Nephron progenitor cell (in vitro differentiated cells): Measurements from ENCODE around the gene PLEKHJ1.
A peak's percentile ranks its signal among the peaks of the same experiment; 100 is the strongest.

Experiments used
- DNase-seq: peaks from one replicate; pipeline ENCODE4 v3.0.0; 2021
- H3K27ac Mint-ChIP-seq: 2 replicates; pipeline ENCODE4 v1.8.0; 2021; ENCODE audit warnings: mild to moderate bottlenecking, moderate library complexity, mixed read lengths
- H3K27me3 Mint-ChIP-seq: 2 replicates; pipeline ENCODE4 v1.8.0; 2021; ENCODE audit warnings: mild to moderate bottlenecking, low read depth, mixed read lengths; ENCODE audit not compliant: poor library complexity
- H3K36me3 Mint-ChIP-seq: 2 replicates; pipeline ENCODE4 v1.8.0; 2021; ENCODE audit warnings: low read depth, mixed read lengths
- H3K4me1 Mint-ChIP-seq: 2 replicates; pipeline ENCODE4 v1.8.0; 2021; ENCODE audit warnings: mixed read lengths
- H3K4me3 Mint-ChIP-seq: 2 replicates; pipeline ENCODE4 v1.8.0; 2021; ENCODE audit warnings: mild to moderate bottlenecking, moderate library complexity, mixed read lengths
- H3K9me3 Mint-ChIP-seq: 2 replicates; pipeline ENCODE4 v1.8.0; 2021; ENCODE audit warnings: mild to moderate bottlenecking, moderate library complexity, mixed read lengths
- TF ChIP-seq, protein P1 (sequence below): fragments of 200-600 bp; sonication (generic); IDR thresholded peaks from 2 replicates; pipeline ENCODE4 v1.5.0; 2021; ENCODE audit warnings: antibody characterized with exemption

Gene PLEKHJ1

DNA sequence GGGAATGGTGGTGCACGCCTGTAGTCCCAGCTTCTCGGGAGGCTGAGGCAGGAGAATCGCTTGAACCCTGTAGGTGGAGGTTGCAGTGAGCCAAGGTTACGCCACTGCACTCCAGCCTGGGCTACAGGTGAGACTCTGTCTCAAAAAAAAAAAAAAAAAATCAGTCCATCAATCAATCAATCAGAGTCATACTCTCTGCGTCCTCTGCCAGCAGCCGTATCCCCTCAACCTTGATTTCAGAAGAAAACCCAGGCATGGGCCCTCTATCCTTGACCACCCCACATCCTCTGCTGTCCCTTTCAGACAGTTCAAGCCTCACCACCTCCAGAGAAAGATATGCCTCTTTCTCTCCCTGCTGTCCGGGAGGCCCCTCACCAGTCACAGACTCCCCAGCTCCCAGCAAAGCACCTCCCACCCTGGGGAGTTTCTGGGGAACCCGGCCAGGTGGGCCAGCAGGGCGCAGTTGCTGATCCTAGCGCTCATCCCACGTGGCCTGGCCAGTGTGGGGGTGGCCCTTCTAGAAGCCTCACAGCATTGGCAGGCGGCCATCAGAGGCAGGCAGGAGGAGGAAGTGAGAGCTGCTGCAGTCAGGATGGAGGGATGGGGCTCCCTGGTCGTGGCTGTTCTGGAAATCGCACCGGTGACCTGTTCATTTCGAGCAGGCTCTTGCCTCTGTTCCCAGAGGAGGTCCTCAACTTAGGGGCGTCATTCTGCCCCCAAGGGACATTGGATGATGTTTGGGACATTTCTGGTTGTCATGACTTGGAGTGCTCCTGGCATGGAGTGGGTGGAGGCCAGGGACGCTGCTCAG, 30.3 kb upstream of the PLEKHJ1 start:
- Mint-ChIP-seq H3K27me3 (peaks cover 16% of the 10 kb centered on the region), H3K4me3 (no peak overlapping the region), H3K27ac (no peak overlapping the region), H3K9me3 (no peaks in the 10 kb centered on the region), H3K36me3 (no peaks in the 10 kb centered on the region), H3K4me1 (peaks cover 25% of the 10 kb centered on the region)
- TF ChIP-seq, protein P1, sequence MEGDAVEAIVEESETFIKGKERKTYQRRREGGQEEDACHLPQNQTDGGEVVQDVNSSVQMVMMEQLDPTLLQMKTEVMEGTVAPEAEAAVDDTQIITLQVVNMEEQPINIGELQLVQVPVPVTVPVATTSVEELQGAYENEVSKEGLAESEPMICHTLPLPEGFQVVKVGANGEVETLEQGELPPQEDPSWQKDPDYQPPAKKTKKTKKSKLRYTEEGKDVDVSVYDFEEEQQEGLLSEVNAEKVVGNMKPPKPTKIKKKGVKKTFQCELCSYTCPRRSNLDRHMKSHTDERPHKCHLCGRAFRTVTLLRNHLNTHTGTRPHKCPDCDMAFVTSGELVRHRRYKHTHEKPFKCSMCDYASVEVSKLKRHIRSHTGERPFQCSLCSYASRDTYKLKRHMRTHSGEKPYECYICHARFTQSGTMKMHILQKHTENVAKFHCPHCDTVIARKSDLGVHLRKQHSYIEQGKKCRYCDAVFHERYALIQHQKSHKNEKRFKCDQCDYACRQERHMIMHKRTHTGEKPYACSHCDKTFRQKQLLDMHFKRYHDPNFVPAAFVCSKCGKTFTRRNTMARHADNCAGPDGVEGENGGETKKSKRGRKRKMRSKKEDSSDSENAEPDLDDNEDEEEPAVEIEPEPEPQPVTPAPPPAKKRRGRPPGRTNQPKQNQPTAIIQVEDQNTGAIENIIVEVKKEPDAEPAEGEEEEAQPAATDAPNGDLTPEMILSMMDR, result no peak
- DNase-seq, result no peak

DNA sequence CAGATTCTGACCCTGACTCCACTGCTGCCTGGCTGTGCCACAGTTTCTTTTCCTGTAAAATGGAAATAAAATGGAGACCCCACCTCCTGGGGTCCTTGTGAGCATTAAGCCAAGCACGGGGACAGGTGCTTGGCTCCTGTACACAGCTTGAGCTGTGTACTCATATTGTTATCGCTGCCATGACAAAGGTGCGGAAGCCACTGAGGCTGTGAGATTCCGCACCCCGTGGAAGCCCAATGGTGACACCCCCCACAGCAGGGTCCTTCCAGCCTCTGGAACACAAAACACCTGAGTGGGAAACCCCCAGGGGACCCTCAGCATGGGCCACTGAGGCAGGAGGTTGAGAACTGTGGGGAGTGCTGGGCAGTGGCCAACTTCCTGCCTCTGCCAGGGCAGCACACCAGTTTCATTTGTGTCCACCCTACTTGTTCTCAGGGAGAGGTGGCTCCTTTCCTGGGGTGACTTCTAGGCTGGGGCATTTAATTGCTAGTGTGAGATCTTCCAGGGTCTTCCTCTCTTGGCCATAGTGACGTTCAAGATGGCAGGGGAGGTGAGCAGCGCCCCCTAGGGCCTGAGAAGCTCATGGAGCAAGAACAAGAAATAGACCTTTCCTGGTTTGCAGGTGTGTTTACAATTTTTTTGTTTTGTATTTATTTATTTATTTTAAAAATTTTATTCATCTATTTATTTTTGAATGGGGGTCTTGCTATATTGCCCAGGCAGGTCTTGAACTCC, 25.5 kb upstream of the PLEKHJ1 start:
- no peak overlapping the region for H3K4me3 Mint-ChIP-seq
- TF ChIP-seq, protein P1, result peak; percentile 41
- DNase-seq, result no peak

DNA sequence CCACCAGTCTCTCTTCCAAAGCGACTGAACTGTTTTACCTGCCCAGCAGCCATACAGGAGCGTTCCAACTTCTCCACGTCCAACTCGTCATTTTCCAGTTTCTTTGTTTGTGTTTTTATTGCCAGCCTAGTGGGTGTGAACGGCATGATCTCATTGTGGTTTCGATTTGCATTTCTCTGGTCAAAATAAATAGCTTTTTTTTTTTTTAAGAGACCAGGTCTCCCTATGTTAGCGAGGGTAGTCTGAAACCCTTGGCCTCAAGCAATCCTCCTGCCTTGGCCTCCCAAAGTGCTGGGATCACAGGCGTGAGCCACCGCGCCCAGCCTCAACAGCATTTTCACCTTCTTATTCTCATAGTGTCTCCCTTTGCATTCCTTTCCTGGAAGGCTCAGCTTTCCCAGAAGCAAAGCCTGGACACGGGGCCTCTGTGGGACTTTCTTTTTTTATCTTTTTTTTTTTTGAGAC, 24.2 kb upstream of the PLEKHJ1 start:
- H3K9me3 Mint-ChIP-seq, result no peaks in the 10 kb centered on the region
- TF ChIP-seq, protein P1, result no peak
- H3K27me3 Mint-ChIP-seq, result peaks cover 6% of the 10 kb centered on the region
- no peak overlapping the region for H3K27ac Mint-ChIP-seq
- DNase-seq, result no peak
- H3K36me3 Mint-ChIP-seq, result no peaks in the 10 kb centered on the region
- no peaks in the 10 kb centered on the region for H3K4me1 Mint-ChIP-seq
- H3K4me3 Mint-ChIP-seq, result no peak overlapping the region

More for the DNA sequence above, 25.5 kb upstream of the PLEKHJ1 start:
- Mint-ChIP-seq H3K9me3 (no peaks in the 10 kb centered on the region), H3K27ac (no peak overlapping the region), H3K27me3 (peaks cover 12% of the 10 kb centered on the region), H3K36me3 (no peaks in the 10 kb centered on the region), H3K4me1 (peaks cover 4% of the 10 kb centered on the region)

DNA sequence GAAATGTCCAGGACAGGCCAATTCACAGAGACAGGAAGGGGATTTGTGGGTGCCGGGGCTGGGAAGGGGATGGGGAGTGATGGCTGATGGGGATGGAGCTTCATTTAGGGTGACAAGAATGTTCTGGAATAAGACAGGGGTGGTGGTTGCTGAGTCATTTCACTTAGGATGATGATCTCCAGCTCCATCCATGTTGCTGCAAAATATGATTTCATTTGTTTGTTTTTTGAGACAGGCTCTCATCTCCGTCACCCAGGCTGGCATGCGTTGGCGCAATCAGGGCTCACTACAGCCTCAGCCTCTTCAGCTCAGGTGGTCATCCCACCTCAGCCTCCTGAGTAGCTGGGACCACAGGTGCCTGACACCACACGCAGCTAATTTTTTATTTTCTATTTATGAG, 23.2 kb upstream of the PLEKHJ1 start:
- no peak overlapping the region for H3K27ac Mint-ChIP-seq
- no peak overlapping the region for H3K4me3 Mint-ChIP-seq
- no peaks in the 10 kb centered on the region for H3K36me3 Mint-ChIP-seq
- peaks cover 10% of the 10 kb centered on the region for H3K27me3 Mint-ChIP-seq
- no peaks in the 10 kb centered on the region for H3K9me3 Mint-ChIP-seq
- DNase-seq, result no peak
- TF ChIP-seq, protein P1, result no peak
- H3K4me1 Mint-ChIP-seq, result no peaks in the 10 kb centered on the region

DNA sequence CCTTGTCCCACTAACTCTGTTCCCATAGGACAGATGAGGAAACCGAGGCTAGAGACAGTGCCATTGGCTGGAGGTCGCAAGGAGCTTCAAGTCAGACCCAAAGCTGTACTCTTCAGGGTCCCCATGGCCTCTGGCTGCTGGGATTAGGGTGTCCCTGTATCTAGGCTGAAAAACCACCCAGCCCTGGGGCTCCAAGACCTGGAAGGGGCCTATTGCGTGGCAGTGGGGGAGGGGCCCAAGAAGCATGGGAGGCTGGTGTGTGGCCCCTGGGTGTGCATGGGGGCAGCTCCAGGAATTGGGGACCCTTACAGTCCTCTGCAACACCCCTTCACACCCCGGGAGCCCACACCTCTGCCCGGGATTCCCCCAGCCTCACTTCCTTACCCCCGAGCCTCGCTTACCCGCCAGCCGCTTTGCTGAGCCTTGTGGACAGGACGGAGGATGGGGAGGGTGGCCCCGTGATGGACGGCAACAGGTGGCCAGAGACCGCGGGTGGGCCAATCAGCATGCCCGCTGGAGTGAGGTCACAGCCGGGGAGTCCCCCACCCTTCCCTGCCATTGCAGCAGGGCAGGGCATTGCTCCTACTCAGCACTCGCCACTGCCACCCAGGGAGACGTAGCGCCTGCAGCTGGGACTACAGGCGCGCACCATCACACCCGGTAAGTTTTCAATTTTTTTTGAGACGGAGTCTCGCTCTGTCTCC, 20.0 kb upstream of the PLEKHJ1 start, which contains the start of gene JSRP1:
Gene JSRP1, minus strand, starts transcription at position 436 of the 704 bp plus-strand sequence. CDS start 1,103 bp downstream, outside the sequence.
- H3K36me3 Mint-ChIP-seq, result no peaks in the 10 kb centered on the region
- H3K27ac Mint-ChIP-seq, result no peak within 1 kb of the TSS
- peaks cover 4% of the 10 kb centered on the region for H3K4me1 Mint-ChIP-seq
- DNase-seq, result no peak
- peaks cover 29% of the 10 kb centered on the region for H3K27me3 Mint-ChIP-seq
- no peaks in the 10 kb centered on the region for H3K9me3 Mint-ChIP-seq
- H3K4me3 Mint-ChIP-seq, result no peak within 1 kb of the TSS
- TF ChIP-seq, protein P1, result no peak
